HTERT RPE-1 (cell line): ENCODE results near the gene PPFIA4.

Source experiments
- in situ Hi-C: fragments of 300-500 bp; cut with MboI; formaldehyde crosslinking; loops from 4 replicates; pipeline ENCODE4 v1.14.3; 2020; ENCODE audit warnings: low sequenced_read_pairs

Gene PPFIA4

DNA sequence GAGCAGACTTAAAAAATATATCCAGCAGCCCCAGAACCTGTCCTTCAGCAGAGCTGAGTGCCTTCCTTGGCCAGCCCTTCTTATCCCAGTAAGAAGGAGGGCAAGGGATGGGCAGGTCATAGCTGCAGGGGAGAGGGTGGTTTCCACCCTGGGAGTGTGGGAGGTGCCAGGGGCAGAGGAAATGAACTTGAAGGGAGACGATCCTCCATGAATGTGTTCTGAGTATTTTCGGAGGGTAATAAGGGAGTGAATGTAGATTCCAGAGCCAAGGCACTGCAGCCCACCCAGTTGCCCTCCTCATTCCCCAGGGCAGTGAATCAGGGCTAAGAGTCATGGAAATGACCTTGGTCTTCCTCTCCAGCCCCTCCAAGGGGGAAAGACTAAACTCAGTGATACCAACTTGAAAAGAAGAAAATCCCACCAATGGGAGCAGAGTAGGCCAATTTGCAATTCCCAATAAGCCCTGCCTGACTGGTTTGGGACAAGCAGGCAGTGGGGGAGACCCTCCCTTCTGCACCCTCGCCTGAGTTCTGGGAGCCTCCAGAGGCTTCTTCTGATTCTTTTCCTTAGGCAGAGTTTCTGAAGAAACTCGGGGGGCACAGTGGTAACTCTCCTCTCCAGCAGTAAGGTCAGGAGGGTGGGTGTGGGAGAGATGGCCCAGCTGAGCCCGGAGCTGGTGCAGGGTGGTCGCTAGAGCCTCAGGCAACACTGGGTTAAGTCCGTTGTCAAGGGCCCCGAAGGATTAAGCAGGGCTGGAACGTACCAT is 55.4 kb downstream of the PPFIA4 start:
- in situ Hi-C loops, result no loop called here

DNA sequence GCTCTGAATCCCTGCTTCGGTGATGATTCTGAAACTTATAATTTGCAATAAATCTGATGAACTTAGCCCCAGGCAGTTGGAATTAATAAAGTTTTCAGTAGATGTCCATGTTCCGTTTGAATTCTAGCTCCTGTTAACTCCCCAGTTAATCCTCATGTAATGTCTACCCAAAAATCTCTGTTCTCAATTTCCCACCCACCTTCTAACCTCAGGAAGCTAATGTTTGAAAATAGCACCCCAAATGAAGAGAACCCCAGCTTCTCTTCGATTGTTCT is 55.9 kb downstream of the PPFIA4 start:
- in situ Hi-C loops, result no loop called here

DNA sequence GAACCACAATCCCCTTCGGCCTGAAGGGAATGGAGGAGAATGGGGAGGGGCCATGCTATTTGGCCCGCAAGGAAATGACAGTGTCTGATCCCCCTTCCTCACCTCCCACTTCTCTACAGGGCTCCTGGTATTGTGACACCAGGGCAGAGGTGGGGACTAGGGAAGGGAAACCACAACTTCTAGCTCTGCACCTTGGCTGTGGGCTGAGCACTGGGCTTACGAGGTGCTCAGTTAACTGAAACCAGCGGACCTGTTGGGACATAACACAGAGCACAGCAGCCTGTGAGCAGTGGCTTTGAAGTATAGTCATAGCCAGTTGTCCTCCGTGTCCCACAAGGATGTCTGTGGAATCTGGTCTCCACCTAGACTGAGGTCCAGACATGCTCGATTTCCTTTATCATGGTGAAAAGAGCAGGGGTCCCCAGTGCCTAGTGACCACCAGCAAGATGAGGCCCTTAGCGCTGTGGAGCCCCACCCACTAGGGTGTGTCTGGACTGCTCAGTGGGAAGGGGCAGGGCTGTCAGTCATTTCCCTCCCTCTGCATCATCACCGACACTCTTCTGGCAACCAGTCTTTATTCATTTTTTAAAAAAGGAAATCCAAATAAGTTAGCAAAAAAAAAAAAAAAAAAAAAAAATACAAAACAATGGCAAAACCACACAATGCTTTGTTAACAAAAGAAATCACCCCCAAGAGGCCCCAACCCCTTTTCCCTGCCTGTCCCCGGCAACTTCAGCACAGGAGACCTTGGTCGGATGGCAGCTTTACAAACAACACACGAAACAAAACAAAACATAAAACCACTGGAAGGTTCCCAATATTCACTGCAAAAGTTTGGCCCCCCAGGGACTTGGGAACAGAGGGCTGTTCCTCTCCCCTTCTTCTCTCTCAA is 56.5 kb downstream of the PPFIA4 start:
- in situ Hi-C loops, result no loop called here

DNA sequence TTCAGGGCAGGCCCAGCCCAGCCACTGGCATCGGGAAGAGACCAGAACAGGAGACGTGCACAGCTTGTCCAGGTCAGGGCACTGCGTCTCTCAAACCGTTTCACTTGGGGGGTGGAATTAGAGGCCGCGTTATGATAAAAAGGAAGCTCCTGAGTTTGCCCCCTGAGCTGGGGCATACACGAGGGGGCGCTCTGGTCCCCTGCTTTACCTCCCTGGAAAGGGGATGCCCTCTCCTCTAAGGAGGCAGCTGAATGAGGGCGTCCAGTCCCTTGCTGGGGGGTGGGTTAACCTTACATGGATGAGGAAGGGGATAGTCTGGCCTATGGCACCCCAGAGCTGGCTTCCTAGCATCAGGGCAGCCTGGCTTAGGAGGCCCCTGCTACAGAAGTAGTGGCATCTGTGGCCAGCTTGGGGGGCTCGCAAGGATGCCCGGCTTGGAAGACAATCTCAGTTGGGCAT is 57.2 kb downstream of the PPFIA4 start:
- in situ Hi-C loops, result no loop called here

DNA sequence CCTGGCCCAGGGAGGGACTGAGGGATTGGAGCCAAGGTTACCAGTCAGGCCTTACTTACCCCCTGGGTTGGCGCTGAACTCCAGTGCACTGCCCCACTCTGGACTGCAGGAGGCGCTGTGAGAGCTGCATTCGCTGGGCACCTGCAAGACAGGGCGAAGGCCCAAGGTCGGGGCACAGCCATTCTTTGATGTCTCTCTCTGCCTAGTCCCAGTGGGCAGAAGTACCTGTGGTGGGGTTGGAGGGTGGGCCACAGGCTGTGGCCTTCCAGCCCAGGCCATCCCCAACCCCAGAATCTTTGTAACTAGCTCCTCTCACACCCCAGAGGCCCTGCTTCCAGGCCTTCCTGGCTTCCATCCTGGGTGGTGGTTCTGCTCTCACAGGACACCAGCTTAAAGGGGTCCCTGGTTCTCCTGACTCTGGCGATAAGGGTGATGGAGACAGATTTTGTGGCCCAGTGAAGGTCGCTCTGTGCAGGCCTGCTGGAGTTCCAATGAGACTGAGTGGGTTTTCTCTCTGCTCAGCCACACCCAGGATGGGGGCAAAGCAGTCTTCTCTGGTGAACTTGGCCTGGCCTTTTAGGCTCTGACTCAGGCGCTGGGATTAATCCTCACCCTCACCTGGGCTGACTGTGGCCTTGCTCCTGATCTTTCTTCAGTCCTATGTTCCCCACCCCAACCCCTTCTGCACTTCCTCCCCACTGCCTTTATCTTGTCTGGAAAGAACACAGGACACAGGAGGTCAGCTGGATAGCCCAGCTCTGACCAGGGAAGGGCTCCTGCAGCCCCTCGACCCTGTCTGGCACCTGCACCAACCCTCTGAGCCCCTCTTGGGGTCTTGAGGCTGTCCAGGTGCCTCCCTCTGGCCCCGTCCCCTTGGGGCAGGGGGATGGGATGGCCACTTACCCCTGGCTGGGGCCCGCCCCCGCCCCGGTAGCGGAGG is 58.6 kb downstream of the PPFIA4 start:
- in situ Hi-C loops, result no loop called here

DNA sequence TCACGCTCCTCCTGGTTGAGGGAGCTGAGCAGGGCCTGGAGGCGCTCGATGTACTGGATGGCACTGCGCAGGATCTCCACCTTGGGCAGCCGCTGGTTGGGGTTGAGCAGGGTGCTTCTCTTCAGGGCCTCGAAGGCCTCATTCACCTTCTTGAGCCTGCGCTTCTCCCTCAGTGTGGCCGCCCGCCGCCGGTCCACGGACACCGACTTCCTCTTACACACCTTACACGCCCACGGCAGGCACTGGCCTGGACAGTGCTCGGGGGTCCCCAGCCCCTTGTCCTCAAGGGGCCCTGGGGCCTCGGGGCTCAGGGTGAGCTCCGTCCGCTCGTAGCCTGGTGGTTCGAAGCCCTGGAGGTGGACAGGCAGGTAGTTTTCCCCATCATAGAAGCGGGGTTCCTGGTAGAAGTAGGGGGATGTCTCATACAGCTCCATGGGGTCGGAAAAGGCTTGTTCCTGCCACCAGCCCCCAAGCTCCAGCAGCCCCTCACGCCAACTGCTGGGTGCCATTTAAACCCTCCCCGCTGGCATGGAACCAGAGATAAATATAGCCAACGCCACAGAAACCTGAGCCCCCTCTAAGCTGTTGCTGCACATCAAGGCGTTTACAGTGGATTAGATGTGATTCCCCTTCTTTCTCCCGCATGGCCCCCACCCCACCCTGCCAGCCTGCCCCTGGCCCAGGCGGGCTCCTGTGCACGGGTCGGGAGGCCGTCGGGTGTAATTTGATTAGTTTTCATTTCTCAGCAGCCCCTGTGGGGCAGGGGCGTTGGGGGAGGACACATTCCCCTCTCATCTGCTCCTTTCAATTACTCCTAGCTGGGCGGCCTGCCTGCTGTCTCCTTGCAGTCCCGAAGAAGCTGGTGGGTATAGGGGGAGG is 59.5 kb downstream of the PPFIA4 start, which contains the start of gene MYOG:
Gene MYOG, minus strand, starts transcription at position 485 of the 879 bp plus-strand sequence. Its CDS starts 51 bp downstream, at position 434.
- in situ Hi-C loops, result no loop called here

DNA sequence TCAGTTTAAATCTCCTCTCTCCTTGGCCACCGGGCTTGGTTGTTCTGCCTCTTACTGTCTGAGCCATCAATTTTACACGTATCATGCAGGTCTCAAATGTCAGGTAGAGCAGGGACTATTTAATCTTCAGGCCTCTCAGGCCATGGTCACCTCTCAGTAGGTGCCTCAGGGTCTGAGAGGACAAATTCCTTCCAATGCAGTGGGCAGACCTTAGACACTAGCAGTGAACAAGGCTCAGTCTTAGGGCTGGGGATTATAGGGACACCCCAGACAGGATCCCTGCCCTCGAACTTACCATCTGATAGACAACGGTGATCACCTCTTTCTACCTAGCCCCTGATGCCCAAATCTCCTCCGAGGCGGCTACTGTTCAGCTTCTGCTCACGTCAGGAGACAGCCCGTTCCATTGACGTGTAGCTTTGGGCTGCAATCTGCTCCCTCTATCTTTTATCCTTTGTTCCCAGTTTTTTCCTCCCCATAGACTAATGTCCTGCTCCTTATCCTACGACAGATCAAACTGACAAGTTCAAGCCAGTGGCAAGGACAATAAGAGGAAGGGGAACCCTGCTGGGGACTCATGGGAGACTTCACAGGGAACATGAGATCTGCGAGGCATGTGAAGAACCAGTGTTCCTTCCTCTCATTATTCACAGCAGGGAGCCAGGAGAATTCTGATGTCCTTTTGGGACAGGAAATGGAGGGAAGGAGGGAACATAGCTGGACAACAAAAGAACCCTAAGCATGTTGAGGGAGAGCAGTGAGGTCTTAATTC is 60.9 kb downstream of the PPFIA4 start:
- in situ Hi-C loops, result no loop called here

DNA sequence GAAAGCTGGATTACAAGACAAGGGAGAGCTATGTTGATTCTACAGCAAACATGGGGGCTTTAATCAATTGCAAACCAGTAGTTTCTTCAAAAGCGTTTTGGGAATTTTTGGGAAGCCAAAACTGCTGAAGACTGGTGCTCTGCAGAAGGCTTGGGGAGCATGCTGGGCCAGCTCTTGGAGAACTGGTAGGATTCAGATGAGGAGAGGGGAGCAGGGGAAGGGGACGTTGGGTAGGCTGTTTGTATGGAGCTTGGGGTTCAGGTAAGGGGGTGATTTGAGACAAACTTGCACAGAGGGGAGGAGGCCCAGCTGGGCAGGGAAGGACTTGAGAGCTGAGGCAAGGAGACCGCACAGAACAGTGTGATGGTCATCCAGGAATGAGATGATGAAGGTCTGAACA is 62.1 kb downstream of the PPFIA4 start:
- in situ Hi-C loops, result no loop called here

DNA sequence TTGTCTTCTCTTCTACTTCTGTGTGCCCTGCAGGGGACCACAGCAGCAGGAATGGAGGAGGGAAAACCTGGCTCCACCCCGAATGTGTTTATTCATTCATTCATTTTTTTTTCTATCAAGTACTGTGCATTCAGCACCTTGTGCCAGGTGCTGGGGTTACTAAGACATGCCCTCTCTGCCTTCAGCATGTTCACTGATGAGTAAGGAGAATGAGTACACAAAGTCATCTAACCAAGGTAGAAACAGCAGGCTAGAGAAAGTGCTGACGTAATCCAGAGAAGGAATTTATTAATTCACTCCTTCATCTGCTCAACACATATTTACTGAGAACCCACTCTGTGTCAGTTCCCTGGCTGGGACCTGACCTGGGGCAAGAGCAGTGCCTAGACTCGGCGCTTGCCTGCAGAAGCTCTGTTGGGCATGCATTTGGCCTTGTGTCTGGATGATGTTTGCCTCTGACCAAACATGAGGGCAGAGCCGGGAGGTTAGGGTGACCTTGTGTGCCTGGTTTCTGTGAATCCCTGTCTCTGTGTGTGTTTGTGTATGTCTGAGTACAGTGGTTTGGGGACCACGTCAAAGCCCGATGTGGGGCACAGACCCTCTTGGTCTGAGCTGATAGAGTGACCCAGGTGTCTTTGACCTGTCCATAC is 62.8 kb downstream of the PPFIA4 start:
- in situ Hi-C loops, result no loop called here

DNA sequence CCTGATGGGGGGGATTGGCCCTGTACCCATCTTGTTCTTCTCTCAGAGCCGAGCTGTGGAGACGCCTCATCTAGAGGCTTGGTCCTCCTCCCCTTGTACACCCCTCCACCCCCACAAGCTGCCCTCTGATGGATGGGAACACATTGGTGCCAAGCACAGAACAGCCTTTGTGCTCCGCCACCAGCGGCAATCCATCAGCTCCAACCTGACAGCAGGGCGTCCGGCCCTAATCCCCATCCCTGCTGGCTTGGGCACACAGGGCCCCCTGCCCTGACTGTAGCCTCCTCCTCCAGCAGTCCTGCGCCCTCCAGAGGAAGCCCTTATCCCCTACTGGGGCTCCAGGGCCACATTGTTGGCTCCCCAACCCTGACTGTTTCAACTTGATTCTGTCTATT is 63.4 kb downstream of the PPFIA4 start:
- in situ Hi-C loops, result no loop called here

DNA sequence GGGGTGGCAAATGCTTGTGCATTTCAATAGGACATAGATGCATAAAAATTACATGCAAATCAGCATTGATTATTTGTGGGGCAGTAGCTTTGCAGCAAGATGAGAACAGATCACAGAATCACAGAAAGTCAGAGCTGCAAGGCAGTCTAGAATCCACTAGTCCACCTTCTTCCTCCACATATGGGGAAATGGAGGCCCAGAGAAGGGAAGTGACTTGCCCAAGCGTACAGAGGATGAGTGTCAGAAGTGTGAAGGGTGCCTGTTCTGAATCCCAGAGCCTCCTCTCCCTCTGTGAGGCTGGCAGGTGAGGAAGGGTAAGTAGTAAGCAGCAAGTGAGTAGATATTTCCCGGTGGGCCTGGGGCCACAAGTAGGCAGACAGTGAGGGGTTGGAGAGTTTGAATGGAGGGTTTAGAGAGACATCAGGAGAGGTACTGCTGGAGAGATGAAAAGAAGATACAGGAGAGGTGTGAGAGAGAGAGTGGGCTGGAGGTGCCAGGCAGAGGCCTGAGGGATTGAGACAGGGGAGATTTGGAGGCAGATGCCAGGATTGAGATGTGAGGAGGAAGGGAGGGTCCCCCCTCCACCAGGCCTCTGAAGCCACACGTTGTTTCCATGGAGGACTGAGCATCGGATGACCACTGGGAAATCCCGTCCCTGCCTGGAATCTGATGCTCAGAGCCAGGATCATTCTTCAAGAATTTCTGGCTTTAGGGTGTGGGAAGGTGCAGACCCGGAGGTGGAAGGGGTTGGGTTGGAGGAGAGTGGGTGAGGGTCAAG is 64.3 kb downstream of the PPFIA4 start:
- in situ Hi-C loops, result no loop called here

DNA sequence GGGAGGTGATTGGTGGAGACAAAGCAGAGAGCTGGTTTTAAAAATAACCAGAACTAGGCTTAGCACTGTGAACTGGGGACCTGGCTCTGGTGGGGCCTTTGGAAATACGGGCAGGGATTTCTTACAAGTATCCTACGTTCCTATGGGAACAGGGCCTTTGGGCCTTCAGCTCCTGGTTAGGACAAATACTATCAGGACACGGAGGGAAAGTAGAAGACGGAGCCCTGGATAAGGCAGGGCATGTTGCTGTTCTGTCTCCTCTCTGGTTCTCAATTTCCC is 64.8 kb downstream of the PPFIA4 start:
- in situ Hi-C loops, result no loop called here

DNA sequence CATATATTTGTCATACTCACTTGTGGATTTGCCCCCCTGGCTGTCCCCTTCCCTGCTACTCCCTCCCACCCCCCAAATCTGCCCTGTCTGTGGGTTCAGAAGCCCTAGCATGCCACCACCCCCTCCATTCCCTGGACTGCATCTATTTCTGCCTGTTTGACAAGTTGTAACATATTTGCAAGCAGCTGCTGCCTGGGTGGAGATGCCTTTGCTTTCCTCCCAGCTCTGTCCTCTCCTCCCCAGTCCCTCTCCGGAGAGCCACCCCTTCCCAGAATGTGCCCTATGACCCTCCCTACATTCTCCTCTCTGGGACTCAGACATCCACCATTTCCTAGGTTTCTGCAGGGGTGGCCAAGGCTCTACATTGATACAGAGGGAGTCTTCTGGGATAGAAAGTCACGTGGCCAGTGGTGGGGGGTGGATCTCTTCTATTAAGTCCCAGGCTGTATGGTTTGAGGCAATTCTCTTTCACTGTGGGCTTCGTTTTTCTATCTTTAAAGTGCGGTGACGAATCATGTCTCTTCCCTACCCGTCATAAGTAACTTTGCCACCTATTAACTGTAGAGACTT is 65.6 kb downstream of the PPFIA4 start:
- in situ Hi-C loops, result no loop called here

DNA sequence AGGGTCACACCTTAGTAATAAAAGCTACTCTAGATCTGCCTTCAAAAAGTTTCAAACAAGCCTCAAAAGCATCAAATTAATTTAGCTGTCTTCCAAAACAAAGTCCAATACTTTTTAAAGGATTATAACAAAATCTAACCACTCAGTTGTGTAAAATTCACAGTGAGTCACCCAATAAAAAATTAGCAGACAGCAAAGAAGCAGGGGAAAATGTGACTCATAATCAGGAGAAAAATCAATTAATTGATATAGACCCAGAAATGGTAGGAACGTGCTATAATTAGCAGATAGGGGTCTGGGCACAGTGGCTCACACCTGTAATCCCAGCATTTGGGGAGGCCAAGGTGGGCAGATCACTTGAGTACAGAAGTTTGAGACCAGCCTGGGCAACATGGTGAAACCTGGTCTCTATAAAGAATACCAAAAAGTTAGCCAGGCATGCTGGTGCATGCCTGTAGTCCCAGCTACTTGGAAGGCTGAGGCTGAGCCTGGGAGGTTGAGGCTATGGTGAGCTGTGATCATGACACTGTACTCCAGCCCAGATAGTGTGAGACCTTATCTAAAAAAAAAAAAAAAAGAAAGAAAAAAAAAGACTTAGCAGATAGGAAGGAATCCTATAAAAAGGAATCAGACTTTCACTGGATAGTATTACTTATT is 67.6 kb downstream of the PPFIA4 start:
- in situ Hi-C loops, result no loop called here

DNA sequence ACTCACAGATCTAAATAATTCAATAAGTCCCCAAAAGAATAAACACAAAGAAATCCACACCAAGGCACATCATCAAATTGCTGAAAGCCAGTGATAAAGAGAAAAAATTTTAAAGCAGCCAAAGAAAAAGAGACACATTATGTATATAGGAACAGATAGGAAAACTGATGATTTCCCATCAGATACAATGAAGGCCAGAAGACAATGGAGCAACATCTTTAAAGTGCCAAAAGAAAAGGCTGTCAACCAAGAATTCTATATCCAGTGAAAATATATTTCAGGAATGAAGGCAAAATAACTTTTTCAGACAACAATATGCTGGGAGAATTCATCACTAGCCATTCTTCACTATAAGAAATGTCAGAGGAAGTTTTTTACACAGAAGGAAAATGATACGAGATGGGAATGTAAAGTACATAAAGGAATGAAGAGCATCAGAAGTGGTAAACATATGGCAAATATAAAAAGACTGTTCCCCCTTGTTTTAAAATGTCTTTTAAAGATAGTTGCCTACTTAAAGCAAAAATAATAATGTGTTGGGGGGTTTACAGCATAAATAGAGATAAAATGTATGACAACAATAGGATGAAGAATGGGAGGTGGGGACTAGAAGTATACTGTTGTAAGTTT is 68.9 kb downstream of the PPFIA4 start:
- in situ Hi-C loops, result no loop called here

DNA sequence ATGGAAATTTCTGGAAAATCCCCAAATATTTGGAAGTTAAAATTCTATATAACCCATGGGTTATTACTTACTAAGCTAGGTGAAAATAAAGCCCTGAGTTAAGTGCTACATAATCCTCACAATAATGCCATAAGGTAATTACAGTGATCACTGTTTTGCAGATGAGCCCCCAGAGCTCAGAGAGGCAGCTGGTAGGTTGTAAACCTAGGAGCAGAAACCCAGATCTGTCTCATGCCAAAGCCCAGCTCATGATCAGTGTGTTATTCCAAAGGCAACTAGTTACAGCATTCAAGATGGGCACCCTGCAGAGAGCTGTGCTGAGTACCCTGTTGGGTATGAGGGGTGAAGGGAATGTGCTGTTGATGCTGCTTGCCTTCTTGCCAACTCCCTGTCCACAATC is 70.3 kb downstream of the PPFIA4 start:
- in situ Hi-C loops, result no loop called here

DNA sequence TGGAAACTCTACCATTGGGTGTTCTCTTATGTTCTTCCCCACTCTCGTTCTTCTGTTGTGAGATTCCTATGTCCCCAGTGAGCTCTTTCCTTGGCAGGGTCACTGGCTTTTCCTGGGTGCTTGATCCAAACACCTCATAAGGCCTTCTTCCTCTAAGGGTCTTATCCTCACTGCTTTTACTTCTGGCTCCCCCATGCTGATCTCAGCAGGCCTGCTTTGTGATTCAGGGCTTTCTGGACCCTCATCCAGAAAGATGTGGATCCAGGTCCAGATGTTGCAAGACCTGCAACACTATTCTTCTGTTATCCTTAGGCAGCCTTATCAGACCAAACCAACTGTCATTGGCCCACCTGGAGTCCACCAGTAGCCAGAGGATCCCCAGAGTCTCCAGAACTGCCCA is 70.7 kb downstream of the PPFIA4 start:
- in situ Hi-C loops, result no loop called here
